C4-2B (cell line): ENCODE measurements around the gene TOP1.

Source experiments
- ZFX ChIP-seq: fragments of 450-650 bp; IDR thresholded peaks from 2 replicates; pipeline ENCODE4 v1.6.1; 2017
- TF ChIP-seq, protein P1 (sequence below): fragments of 450-650 bp; conservative IDR thresholded peaks from 2 replicates; pipeline ENCODE4 v1.5.1; 2017; ENCODE audit warnings: mild to moderate bottlenecking

DNA sequence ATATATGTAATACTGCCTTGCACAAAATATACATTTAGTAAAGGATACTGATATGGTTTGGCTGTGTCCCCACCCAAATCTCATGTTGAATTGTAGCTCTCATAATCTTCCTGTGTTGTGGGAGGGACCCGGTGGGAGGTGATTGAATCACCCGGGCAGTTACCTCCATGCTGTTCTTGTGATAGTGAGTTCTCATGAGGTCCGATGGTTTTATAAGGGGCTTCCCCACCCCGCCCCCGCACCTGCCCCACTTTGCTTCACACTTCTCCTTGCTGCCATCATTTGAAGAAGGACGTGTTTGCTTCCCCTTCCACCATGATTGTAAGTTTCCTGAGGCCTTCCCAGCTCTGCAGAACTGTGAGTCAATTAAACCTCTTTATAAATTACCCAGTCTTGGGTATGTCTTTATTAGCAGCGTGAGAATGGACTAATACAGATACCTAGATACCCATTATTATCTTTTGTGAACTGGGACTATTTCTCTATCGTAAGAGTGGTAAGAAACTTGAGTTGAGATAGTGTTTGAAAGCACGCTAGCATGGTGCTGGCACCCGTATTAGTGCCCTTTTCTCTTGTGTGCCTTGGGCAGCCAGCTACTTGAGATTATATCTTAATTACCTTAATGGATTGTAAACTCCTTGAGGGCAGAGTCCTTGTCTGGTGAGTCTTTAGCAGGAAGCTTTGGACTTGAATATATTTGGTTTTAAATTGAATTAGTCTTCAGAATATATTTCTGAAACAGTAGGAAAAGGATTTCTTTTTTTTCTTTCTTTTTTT is 25.6 kb downstream of the TOP1 start:
- TF ChIP-seq, protein P1, sequence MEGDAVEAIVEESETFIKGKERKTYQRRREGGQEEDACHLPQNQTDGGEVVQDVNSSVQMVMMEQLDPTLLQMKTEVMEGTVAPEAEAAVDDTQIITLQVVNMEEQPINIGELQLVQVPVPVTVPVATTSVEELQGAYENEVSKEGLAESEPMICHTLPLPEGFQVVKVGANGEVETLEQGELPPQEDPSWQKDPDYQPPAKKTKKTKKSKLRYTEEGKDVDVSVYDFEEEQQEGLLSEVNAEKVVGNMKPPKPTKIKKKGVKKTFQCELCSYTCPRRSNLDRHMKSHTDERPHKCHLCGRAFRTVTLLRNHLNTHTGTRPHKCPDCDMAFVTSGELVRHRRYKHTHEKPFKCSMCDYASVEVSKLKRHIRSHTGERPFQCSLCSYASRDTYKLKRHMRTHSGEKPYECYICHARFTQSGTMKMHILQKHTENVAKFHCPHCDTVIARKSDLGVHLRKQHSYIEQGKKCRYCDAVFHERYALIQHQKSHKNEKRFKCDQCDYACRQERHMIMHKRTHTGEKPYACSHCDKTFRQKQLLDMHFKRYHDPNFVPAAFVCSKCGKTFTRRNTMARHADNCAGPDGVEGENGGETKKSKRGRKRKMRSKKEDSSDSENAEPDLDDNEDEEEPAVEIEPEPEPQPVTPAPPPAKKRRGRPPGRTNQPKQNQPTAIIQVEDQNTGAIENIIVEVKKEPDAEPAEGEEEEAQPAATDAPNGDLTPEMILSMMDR, result no peak
- no peak for TF ChIP-seq ZFX
